ENCODE data around the gene EIPR1. TPM values are rescaled to one million over a fixed set of nuclear protein-coding genes. Genes with fewer than 3 reads are reported as not detected.

EIPR1 gene
- polyA plus RNA-seq, 1 donor from 2014 or later, result 138 TPM

GRCh38 chr2:3404349-3404894 is 26.8 kb upstream of the EIPR1 start:
- Histone ChIP-seq H3K9me2 (ENCODE audit: insufficient read depth, low read length) (no peaks in the 10 kb centered on the region), H3K27ac (ENCODE audit: low read length) (no peak overlapping the region), H3K4me2 (ENCODE audit: low read length) (no peak overlapping the region), H3K4me3 (ENCODE audit: low read length) (no peak overlapping the region), H3K9ac (ENCODE audit: low read length) (no peak overlapping the region), H3K36me3 (ENCODE audit: insufficient read depth, low read length) (no peaks in the 10 kb centered on the region), H3K79me2 (replicated peaks; ENCODE audit: insufficient read depth, low read length) (no peaks in the 10 kb centered on the region), H2AFZ (ENCODE audit: low read depth, low read length) (no peak overlapping the region), H4K20me1 (ENCODE audit: insufficient read depth) (no peaks in the 10 kb centered on the region), H3F3A (ENCODE audit: insufficient read depth, low read length, poor library complexity, severe bottlenecking) (no peaks in the 10 kb centered on the region), H3K9me3 (ENCODE audit: low read length) (no peaks in the 10 kb centered on the region), H3K27me3 (ENCODE audit: insufficient read depth, low read depth, low read length) (no peaks in the 10 kb centered on the region)
- no peak for TF ChIP-seq RAD21 (conservative IDR thresholded peaks at IDR 0.05)
- no peak for TF ChIP-seq EZH2 (IDR thresholded peaks at IDR 0.05; ENCODE audit: borderline replicate concordance, insufficient read depth, low read length, poor library complexity, severe bottlenecking)
- no peak for TF ChIP-seq EP300 (conservative IDR thresholded peaks at IDR 0.05; ENCODE audit: poor library complexity, severe bottlenecking)
- TF ChIP-seq REST (IDR thresholded peaks at IDR 0.05; ENCODE audit: borderline replicate concordance), result no peak
- no peak for TF ChIP-seq CTCF (IDR thresholded peaks at IDR 0.05; ENCODE audit: poor library complexity, severe bottlenecking)
- TF ChIP-seq POLR2AphosphoS5 (IDR thresholded peaks at IDR 0.05), result no peak
- TF ChIP-seq TAF1 (IDR thresholded peaks at IDR 0.05; ENCODE audit: low read depth), result no peak

GRCh38 chr2:3403587-3404334 is 26.1 kb upstream of the EIPR1 start:
- TF ChIP-seq TAF1 (IDR thresholded peaks at IDR 0.05; ENCODE audit: low read depth) (no peak), MXI1 (conservative IDR thresholded peaks at IDR 0.05; ENCODE audit: poor library complexity, severe bottlenecking) (no peak), EP300 (conservative IDR thresholded peaks at IDR 0.05; ENCODE audit: poor library complexity, severe bottlenecking) (no peak), EZH2 (IDR thresholded peaks at IDR 0.05; ENCODE audit: borderline replicate concordance, insufficient read depth, low read length, poor library complexity, severe bottlenecking) (no peak), RAD21 (conservative IDR thresholded peaks at IDR 0.05) (no peak), REST (IDR thresholded peaks at IDR 0.05; ENCODE audit: borderline replicate concordance) (no peak), POLR2AphosphoS5 (IDR thresholded peaks at IDR 0.05) (no peak), SMC3 (conservative IDR thresholded peaks at IDR 0.05; ENCODE audit: poor library complexity) (no peak), CTCF (IDR thresholded peaks at IDR 0.05; ENCODE audit: poor library complexity, severe bottlenecking) (no peak)
- Histone ChIP-seq H3F3A (ENCODE audit: insufficient read depth, low read length, poor library complexity, severe bottlenecking) (no peaks in the 10 kb centered on the region), H3K27ac (ENCODE audit: low read length) (no peak overlapping the region), H3K27me3 (ENCODE audit: insufficient read depth, low read depth, low read length) (no peaks in the 10 kb centered on the region), H2AFZ (ENCODE audit: low read depth, low read length) (no peak overlapping the region), H3K79me2 (replicated peaks; ENCODE audit: insufficient read depth, low read length) (no peaks in the 10 kb centered on the region), H3K9me3 (ENCODE audit: low read length) (no peaks in the 10 kb centered on the region), H3K9me2 (ENCODE audit: insufficient read depth, low read length) (no peaks in the 10 kb centered on the region), H4K20me1 (ENCODE audit: insufficient read depth) (no peaks in the 10 kb centered on the region), H3K9ac (ENCODE audit: low read length) (no peak overlapping the region), H3K36me3 (ENCODE audit: insufficient read depth, low read length) (no peaks in the 10 kb centered on the region), H3K4me2 (ENCODE audit: low read length) (no peak overlapping the region), H3K4me3 (ENCODE audit: low read length) (no peak overlapping the region)

Measured in neural cell (in vitro differentiated cells).